Colonic mucosa (tissue), 4 donors: ENCODE data around the gene HOXB4. TPM values are rescaled to one million over a fixed set of nuclear protein-coding genes. Genes with fewer than 3 reads are reported as not detected.

Experiments
- DNase-seq: peaks from one replicate; pipeline ENCODE4 v3.0.0-alpha.2; 2020
- H3K27ac ChIP-seq: fragments of 200-600 bp; one replicate; pipeline ENCODE4 v1.8.0; 2021
- H3K27me3 ChIP-seq: fragments of 200-600 bp; one replicate; pipeline ENCODE4 v1.8.0; 2021
- H3K36me3 ChIP-seq: fragments of 200-600 bp; one replicate; pipeline ENCODE4 v1.8.0; 2021
- H3K4me1 ChIP-seq: fragments of 200-600 bp; one replicate; pipeline ENCODE4 v1.8.0; 2021; ENCODE audit warnings: mild to moderate bottlenecking
- H3K4me3 ChIP-seq: fragments of 200-600 bp; one replicate; pipeline ENCODE4 v1.8.0; 2021
- H3K9ac ChIP-seq, 2 donors: one replicate each; pipeline ENCODE4 v1.7.0; 2013; ENCODE audit warnings: control low read depth in 2 of 2, low read depth in 2 of 2, low read length in 2 of 2
- H3K9me3 ChIP-seq: fragments of 200-600 bp; one replicate; pipeline ENCODE4 v1.8.0; 2021
- intact Hi-C: fragments of 100-400 bp; cut with DNase I; formaldehyde crosslinking; loops from one replicate; pipeline ENCODE4 v1.14.1; 2022
- total RNA-seq, 2 donors: library from RNA; stranded (reverse); fragmentation: NEBNext Ultra II Directional in 1 of 2; extraction: Animal tissue kit (Norgen Biotek cat#: 25700) in 1 of 2; gene quantifications; one replicate each; pipeline ENCODE4 v1.2.1, GENCODE V29; 2021
- TF ChIP-seq, protein P1 (sequence below): fragments of 200-600 bp; IDR thresholded peaks from one replicate; pipeline ENCODE4 v1.8.0; 2022; ENCODE audit warnings: antibody characterized with exemption, mild to moderate bottlenecking
- donor health status: healthy.
- donor health status: DM: no; HTN: no; CAD: no.
- donor health status: DM: no; HTN: no; CAD: no.

The HOXB4 gene
- total RNA-seq, 2 donors from 2014 or later = 2.5 to 4.7 TPM

DNA sequence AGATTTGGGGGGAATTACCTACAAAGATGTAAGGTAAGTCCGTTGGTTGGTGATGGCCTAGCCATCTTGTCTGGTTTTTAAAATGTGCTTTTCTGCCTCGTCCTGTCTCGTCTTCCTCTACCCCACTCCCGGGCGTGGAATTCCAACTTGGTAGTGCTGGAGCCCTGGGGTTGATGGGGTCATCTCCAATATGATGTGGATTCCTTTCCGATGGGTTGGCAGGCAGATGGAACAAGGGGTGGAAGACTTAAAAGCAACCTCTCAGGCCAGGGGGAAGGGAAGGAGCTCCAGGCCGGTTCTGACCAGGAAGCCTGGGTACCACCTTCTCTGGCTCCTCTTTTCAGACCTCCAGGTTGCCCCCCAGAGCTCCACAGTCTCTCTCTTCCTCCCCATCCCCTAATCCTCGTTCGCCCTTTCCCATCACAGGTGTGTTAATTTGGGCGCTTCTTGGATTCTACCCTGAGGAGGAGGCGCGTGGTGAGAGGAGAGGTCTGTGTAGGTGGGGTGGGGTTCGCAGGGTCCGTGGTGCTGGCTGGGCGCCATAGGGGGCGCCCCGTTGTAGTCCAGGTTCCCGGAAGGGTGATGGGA, 28.1 kb downstream of the HOXB4 start:
- intact Hi-C loops = no loop called here
- no peak overlapping the region for H3K27ac ChIP-seq
- peak overlapping the region in 1 of 2 donors; percentile 15 for H3K9ac ChIP-seq
- H3K4me3 ChIP-seq = no peak overlapping the region
- no peaks in the 10 kb centered on the region for H3K36me3 ChIP-seq
- H3K4me1 ChIP-seq = peaks cover 7% of the 10 kb centered on the region
- no peak for DNase-seq
- no peaks in the 10 kb centered on the region for H3K27me3 ChIP-seq
- no peaks in the 10 kb centered on the region for H3K9me3 ChIP-seq
- TF ChIP-seq, protein P1, sequence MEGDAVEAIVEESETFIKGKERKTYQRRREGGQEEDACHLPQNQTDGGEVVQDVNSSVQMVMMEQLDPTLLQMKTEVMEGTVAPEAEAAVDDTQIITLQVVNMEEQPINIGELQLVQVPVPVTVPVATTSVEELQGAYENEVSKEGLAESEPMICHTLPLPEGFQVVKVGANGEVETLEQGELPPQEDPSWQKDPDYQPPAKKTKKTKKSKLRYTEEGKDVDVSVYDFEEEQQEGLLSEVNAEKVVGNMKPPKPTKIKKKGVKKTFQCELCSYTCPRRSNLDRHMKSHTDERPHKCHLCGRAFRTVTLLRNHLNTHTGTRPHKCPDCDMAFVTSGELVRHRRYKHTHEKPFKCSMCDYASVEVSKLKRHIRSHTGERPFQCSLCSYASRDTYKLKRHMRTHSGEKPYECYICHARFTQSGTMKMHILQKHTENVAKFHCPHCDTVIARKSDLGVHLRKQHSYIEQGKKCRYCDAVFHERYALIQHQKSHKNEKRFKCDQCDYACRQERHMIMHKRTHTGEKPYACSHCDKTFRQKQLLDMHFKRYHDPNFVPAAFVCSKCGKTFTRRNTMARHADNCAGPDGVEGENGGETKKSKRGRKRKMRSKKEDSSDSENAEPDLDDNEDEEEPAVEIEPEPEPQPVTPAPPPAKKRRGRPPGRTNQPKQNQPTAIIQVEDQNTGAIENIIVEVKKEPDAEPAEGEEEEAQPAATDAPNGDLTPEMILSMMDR = no peak

DNA sequence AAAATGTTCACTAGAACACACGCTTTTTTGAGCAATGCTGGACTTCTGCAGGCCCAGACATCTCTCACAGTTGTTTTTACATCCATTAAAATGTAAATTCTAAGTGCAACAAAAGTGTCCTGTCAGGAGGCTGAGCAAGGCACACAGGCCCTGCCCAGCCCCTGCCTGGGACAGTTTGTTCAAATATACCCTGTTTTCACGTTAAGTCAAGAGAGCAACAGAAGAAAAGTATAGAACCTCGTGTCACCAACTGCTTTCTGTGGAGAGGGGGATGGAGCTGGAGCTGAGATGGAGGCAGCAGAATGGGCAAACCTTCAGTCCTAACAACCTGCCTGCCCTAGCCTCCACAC, 28.9 kb downstream of the HOXB4 start:
- peaks cover 7% of the 10 kb centered on the region for H3K4me1 ChIP-seq
- no peaks in the 10 kb centered on the region for H3K36me3 ChIP-seq
- no peak overlapping the region for H3K9ac ChIP-seq
- no peak for DNase-seq
- H3K27ac ChIP-seq = peak overlapping the region; percentile 13
- no peaks in the 10 kb centered on the region for H3K9me3 ChIP-seq
- TF ChIP-seq, protein P1 = no peak
- H3K27me3 ChIP-seq = no peaks in the 10 kb centered on the region
- H3K4me3 ChIP-seq = no peak overlapping the region
- intact Hi-C loops = no loop called here

DNA sequence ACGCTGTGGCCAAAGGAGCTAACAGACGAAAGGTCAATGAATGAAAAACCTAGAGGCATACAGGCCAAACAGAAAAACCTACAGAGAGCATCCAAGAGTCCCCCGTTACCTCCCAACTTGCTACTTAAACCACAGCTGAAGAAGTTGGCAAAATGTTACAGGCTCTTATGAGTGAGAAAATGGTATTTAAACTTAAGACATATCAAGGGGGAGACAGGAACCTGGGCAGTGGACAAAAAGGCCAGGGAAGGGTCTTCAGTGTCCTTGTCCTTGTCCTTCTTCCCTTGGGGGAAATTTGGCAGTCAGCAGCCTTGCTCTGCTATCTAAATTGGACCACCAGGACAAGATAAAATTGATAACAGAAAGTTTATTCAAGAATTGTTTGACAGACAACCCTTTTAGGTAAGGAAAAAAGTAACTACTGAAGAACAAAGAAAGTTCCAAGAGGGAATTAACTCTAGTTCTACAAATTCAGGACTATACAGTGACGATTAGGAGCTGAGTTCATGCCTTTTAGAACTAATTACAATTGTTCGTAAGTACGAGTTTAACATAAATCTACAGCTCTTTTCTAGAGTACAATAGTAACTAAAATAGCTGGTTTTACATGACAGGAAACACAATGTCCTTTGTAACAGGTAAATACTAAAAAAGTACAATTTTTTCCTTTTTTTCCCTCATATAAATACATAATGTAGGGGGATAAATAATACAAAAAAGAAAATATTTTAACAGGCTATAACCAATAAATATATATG, 29.4 kb downstream of the HOXB4 start:
- TF ChIP-seq, protein P1 = no peak
- Histone ChIP-seq H3K4me1 (peaks cover 7% of the 10 kb centered on the region), H3K27me3 (no peaks in the 10 kb centered on the region), H3K36me3 (no peaks in the 10 kb centered on the region), H3K4me3 (no peak overlapping the region), H3K27ac (peak overlapping the region; percentile 13), H3K9ac (no peak overlapping the region), H3K9me3 (no peaks in the 10 kb centered on the region)
- intact Hi-C loops = no loop called here
- DNase-seq = no peak

DNA sequence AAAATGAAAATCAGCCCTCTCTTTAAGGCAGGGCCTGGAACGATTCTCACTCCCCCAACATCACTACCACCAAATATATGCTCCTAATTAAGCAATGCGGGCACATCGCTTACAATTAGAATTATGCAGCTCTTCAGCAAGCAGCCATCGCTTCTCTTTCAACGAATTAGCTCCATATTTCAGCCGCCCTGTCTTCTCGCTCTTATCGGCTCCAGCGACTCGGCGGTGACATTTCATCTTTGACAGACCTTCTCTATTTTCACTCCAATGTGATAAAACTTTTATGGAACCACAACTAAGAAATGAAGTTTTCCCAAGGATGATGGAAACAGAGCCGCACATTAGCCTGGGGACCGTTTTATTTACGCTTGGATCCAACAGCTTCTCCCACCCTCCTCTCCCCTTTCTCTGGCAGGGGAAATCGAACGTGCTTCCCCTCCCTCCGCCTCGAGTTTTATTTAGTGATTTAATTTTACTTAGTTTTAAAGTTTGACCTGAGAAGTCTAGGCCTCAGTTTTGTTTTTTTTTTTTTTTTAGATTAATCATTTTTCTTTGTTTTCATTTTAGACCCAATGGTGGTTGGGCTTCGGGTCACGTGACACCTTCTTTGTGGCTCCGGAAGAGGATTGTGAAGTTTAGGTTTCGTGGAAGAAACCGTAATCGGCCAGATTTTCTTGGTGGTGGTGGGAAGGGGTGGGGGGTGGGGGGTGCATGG, 30.2 kb downstream of the HOXB4 start:
- peaks cover 7% of the 10 kb centered on the region for H3K4me1 ChIP-seq
- no peaks in the 10 kb centered on the region for H3K36me3 ChIP-seq
- H3K9ac ChIP-seq = peak overlapping the region; percentile 15 to 46
- intact Hi-C loops = no loop called here
- H3K9me3 ChIP-seq = no peaks in the 10 kb centered on the region
- peak overlapping the region; percentile 87 for H3K27ac ChIP-seq
- peak overlapping the region; percentile 9 for H3K4me3 ChIP-seq
- no peaks in the 10 kb centered on the region for H3K27me3 ChIP-seq
- TF ChIP-seq, protein P1 = no peak
- no peak for DNase-seq

DNA sequence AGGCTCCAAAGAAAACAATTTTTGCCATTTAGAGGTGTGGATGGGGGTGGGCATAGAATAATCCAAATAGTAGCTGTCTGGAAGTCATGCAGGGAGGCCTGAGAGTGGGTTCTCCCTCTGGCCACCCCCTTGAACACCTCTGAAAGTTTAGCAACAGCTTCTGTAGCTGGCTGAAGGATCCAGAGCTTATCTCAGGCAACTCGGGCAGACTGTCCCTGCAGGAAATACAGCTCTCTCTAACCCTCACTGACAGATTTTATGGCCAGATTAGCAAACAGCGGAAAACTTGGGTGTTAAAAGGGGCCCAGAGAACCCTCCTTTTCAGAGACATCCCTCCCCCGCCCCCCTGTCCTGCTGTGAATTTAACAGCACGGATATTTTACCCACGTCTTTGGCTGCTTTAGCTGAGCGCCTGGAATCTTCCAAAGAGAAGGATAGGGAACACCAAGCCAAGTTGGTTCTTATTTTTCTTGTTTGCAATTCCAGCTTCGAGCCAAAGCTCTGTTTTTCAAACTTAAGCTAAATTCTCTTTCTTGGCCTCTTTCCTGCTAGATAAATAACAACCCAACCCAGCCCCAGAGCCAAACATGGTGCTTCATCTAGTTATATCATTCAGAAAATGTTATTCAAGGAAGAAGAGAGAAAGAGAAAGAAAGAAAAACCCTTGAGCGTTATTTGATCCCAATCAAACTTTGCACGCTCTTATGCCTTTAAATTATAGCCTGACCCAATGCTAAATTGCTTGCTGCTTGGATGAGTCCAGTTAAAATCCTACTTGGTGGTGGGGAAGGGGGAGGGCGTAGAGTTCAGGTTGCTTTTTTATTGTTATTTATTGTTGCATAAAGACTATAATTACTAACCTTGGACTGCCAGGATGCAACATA, 31.0 kb downstream of the HOXB4 start:
- H3K4me3 ChIP-seq = peak overlapping the region; percentile 9
- TF ChIP-seq, protein P1 = no peak
- intact Hi-C loops = no loop called here
- peak overlapping the region; percentile 15 to 52 for H3K9ac ChIP-seq
- peak overlapping the region; percentile 87 for H3K27ac ChIP-seq
- H3K4me1 ChIP-seq = peaks cover 7% of the 10 kb centered on the region
- DNase-seq = peak; percentile 61
- no peaks in the 10 kb centered on the region for H3K9me3 ChIP-seq
- no peaks in the 10 kb centered on the region for H3K27me3 ChIP-seq
- H3K36me3 ChIP-seq = no peaks in the 10 kb centered on the region
